IPS-NIHi7 (cell line): ENCODE results near the gene SPATA24.
"Not testable (repeated sequence)": the region's sequence is repeated elsewhere in the genome, so short reads cannot be mapped to it uniquely, and the experiment has no call there.

Source experiments
- DNase-seq: peaks from one replicate; pipeline ENCODE4 v3.0.0; 2012; ENCODE audit warnings: mixed read lengths; ENCODE audit errors: extremely low spot score

The SPATA24 gene

GRCh38 chr5:139394654-139395566, 9.0 kb downstream of the SPATA24 start, which contains the start of gene PROB1:
TSS of gene PROB1 (minus strand) at chr5:139395104. CDS start at chr5:139395081, 23 bp downstream.
- no peak for DNase-seq

GRCh38 chr5:139394123-139394653, 9.7 kb downstream of the SPATA24 start:
- DNase-seq: peak; percentile 66

GRCh38 chr5:139393497-139394122, 10.3 kb downstream of the SPATA24 start:
- no peak for DNase-seq

GRCh38 chr5:139392678-139393496, 11.0 kb downstream of the SPATA24 start:
- DNase-seq: peak; percentile 88

GRCh38 chr5:139392324-139392677, 11.6 kb downstream of the SPATA24 start:
- no peak for DNase-seq

- peak; percentile 30 for DNase-seq
These were observed 12.1 kb downstream of the SPATA24 start for GRCh38 chr5:139391570-139392323.

- DNase-seq: no peak
These were observed 13.0 kb downstream of the SPATA24 start for GRCh38 chr5:139390639-139391569.

- no peak for DNase-seq
These were observed 13.9 kb downstream of the SPATA24 start, which contains the start of gene MZB1 for GRCh38 chr5:139389701-139390638. TSS of gene MZB1 (minus strand) at chr5:139389913. CDS start at chr5:139389856, 57 bp downstream.

- peak; percentile 43 for DNase-seq
These were observed 15.6 kb downstream of the SPATA24 start for GRCh38 chr5:139388198-139388821.

GRCh38 chr5:139387611-139388197, 16.2 kb downstream of the SPATA24 start:
- DNase-seq: no peak

- DNase-seq: not testable (repeated sequence)
These were observed 16.9 kb downstream of the SPATA24 start for GRCh38 chr5:139386956-139387355.

GRCh38 chr5:139386050-139386438, 17.8 kb downstream of the SPATA24 start:
- no peak for DNase-seq

GRCh38 chr5:139385061-139386049, 18.5 kb downstream of the SPATA24 start:
- DNase-seq: no peak

- DNase-seq: no peak
These were observed 19.3 kb downstream of the SPATA24 start for GRCh38 chr5:139384591-139385051.

GRCh38 chr5:139383993-139384590, 19.8 kb downstream of the SPATA24 start:
- DNase-seq: no peak
